NOMO-1 treated with dmso at 0.1 percent for 144 hours (cell line): Measurements from ENCODE around the gene KCNT1.

Source experiments
- DNase-seq: peaks from one replicate; lab custom pipeline; 2025; ENCODE audit not compliant: unreplicated experiment; lab: John Stamatoyannopoulos, UW

KCNT1 gene

DNA sequence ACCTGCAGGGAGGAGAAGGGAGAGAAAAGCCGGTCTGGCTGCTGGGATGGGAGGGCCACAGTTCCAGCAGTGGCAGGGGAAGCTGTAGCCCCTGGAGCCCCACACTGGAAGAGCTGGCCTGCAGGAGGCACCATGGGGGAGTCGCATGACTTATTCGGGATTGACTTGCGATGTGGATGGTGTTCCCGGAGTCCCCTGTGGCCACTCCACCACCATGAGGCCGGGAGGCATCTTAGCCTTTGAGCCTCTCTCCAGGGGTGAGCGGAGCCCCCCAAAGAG is 92.0 kb downstream of the KCNT1 start:
- DNase-seq, result no peak

DNA sequence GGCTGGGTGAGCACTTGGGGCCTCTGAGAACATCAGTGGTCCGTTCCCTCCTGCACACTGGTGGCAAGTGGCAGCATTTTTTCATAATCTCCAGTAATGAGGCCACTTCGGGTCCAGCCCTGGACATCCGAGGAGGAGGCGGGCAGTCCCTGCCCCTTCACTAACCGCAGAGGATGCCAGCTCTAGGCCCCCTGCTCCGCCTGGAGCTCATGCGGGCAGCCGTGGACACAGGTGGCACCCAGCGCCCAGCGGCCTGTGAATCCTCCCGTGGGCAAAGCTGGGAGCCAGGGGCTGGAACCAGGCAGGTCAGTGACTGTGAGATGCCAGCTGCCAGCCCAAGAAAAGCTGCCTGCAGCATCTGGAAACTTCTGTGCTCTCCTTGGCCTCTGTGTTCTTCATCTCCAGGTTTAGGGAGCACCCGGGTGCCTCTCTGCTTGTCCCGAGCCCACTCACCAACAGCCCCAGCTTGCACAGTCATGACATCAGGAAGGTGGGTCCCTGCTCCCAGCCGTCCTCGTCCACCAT is 92.4 kb downstream of the KCNT1 start:
- no peak for DNase-seq

DNA sequence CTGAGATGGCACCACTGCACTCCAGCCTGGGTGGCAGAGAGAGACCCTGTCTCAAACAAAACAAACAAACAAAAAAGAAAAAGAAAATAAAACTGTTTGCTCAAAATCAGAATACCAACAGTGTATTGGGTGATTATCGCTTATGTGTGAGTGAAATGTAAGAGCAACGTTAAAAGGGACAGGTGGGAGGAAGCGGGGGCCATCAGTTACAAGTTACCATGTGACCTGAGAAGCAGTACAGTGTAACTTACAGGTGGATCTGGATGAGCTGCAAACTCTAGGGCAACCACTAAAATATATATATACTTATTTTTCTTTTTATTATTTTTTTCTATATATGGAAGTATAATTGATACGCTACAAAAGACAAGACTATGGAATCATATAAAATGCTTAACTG is 93.4 kb downstream of the KCNT1 start:
- DNase-seq, result no peak

DNA sequence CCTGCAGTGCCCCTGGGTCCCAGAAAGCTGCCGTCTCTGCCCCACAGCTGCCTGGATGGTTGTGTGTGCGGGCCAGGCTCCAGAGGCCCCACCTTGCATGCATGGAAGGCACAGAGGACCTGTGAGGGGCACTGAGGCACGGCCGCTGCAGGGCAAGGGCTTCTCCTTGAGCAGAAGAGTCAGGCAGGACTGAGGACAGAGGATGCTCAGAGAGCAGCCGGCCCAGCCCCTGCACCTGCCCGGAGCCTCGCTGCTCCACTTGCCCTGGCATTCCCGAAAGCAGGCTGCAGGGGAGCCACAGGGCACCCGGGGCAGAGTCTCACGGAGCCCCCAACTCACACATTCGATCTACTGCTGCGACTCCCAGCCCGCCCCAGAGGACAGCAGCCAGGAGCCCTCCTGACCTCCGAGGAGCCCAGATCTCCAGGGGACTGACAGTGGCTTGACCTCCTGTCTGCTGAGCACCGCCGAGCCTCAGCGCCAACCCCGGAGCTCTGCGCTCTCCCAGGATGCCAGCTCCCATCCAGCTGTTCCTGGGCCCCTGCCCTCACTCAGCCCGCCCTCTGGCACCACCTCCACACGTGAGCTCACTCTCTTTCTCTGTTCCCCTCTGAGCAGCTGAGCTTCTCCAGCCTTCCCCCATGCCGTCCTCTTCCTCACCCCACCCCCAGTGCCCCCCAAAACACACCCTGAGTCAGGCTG is 95.0 kb downstream of the KCNT1 start:
- no peak for DNase-seq

DNA sequence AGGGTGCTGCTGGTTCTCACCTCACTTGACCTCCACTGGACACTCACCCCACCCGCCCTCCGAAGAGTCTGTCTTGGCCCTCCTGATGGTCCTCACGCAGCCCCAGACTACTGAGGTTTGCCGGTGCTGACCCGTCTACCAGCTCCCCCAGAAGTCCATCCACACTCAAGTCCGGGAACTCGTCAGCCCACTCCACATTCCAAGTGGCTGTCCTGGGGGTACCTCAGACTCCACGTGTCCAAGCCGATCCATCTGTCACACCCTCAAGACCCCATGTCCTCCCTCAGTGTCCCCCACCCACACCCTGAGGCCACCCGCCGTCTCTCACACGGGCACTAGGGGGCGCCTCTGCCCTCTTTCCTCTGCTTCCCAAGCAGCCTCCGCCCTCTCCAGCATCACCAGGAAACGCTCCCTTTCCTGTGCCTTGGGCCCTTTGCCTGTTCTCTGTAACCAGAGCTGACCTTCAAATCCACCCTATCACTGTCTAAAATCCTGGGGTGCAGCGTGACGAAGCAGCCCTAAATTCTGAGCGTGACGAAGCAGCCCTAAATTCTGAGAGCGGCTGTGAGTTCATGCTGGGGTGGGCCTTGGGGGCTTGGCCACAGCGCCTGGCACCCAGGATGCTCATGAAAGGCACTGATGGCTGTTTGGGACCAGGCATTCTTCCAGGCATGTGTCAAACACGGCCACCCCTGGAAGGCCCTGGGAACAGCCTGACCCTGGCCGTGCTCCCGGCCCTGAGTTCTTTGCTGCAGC is 95.7 kb downstream of the KCNT1 start:
- no peak for DNase-seq

DNA sequence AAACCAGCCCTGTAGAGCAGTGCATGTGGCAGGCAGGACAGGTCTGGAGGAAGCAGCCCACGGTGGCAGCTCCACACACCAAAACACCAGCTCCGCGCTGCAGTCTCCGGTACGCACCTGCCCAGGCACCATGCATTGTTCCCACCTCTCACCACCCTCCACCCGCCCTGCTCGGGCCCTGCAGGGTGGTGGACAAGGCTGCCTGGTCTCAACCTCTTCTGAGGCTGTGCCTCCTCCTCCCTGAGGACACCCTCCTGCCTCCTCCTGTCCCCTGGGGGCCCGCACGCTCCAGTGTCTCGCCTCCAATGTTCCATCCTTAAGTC is 96.2 kb downstream of the KCNT1 start:
- DNase-seq, result no peak

DNA sequence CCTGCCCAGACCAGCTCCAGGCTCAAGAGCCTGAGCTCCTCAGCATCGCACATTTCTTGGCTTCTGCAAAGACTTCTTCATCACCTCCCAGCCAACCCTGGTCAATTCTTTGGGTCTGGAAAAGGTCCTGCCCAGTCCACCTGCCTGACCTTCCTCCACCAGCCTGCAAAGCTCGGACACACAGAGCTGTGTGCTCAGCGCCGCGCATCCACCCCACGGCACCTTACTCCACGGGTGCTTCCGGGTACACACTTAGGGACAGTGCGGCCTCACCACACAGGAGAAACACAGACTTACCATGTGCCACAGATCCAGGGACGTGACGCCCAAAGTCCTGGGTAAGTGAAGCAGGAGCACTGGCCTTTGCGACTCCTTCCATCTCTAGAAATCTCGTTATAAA is 97.3 kb downstream of the KCNT1 start:
- DNase-seq, result no peak

DNA sequence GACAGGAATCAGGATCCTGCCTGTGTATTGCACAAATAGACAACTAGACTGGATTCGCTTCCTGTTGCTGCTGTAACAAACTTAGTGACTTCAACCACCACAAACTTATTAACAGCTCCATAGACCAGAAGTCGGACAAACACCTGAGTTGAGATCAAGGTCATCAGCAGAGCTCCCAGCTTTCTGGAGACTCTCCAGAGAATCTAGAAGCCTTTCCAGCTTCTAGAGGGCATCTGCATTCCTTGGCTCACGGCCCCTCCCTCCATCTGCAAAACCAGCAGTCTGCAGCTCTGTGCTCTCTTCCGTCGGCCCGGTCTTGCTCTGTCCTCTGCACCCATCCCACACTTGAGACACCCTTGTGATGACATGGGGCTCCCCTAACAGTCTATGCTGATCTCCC is 99.1 kb downstream of the KCNT1 start:
- DNase-seq, result no peak

DNA sequence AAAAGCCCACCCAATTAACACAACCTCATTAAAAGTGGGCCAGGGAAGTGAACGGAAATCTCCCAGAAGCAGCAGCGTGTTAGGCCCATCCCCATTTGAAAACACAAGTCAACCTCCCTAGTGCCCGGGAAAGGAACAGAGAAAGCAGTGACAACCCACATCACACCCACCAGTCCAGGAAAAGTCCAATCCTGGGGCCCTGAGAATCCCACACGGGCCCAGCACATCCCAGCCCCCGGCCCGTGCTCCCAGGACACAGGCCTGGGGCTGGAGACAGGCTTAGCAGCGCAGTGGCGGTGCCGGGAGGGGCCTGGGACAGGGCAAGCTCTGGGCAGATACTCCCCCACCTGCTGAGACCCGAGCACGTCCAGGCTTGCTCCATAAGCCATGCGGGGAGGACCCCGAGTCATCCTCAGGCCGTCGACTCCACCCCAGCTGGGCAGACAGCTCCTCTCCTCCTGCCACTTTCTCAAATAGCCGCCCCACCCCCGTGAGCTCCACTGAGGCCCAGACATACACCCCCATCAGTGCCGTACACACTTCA is 101.0 kb downstream of the KCNT1 start:
- no peak for DNase-seq

DNA sequence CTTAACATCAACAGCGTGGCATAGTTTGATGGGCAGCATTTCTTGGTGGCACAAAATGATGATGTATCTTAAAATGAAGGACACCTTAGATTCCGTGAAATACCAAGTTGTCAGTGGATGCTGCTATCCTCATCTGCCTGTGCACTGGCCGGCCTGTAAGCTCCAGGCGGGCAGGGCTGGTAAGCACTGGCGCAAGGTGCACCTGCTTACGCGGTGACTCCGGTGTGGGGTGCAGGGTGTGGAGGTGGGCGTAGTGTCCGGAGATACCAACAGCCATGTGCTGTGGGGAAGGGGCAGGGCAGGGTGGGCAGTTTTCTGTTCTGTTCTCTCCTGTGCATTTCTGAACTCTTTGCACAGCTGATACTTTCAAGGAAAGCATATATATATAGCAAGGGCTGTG is 101.5 kb downstream of the KCNT1 start:
- DNase-seq, result no peak

DNA sequence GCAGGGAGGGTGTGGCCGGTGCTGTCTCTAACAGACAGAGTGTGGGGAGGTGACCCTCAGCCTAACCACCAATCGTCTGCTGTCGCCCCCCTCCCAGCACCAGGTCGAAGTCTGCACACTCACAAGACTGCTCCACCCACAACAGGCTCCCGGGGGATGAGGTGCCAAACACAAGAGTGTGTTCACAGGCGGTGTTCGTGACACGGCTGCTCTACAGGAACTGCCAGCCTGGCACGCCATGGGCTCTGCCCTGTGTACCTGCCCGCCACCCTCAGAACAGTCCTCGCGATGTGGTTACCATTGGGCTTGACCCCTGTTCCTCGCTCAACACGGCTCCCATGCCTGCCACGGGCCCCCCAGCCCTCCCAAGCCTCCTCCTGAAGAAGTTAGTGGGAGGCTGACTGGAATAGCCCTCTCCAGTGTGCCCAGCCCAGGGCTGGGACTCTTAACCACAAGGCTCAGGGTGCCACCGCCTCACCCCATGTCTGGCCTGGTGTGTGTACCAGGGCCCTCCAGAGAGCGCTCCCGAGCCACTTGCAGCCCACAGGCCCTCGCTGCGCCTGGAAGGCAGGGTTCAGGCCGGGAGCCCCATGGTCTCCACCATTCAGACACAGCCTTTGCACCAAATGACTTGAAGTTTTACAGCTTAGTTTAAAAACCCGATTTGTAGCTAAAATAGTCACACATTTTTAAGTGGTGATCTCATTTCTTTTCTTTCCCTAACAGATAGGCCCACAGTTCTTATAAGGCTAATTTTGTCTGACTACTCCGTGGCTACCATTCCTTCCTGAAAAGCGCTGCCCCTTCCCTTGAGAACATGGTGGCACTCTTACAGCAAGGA is 102.8 kb downstream of the KCNT1 start:
- no peak for DNase-seq

DNA sequence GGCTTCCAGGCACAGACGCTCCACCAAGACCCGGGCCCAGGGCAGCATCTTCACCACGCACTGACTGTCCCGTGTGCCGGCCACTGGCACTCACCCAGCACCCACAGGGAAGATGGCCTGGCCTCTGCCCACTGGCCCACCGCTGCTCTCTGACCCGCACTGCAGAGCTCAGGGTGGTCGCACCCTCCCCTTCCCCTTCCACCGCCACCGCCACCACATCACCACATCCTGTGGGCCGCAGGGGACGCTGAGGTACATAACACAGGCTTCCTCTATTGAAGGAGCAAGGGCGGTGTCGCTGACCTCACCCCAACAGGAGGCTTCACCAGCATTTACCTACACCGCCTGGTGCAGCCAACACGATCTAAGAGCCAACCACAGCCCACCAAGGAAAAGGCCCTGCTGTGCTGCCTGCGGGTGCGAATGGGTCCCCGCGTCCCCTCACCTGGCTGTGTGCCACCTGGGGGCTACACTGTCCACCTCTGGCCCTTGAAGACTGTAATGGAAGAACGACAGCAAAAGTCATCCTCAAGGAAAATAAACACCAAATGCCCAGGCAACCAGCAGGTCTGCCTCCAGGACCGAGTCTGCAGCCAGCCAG is 103.5 kb downstream of the KCNT1 start:
- DNase-seq, result no peak

DNA sequence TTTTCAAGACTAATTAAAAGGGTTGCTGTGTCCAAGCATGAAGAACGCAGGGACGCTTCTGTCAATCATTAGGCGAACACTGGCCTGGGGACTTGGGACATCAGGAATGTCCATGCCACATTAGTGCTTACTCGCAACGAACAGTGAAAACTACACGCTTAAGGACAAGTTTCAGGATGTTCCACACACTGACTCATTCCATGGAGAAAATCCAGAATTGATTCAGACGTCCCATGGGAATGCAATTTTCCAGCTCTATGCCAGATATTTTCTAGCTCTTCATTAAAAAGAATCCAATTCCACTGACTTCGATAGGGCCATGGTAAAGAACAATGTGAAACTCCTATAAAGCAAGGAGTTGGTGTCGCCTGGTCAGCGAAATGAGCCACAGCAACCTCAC is 107.2 kb downstream of the KCNT1 start:
- DNase-seq, result no peak

DNA sequence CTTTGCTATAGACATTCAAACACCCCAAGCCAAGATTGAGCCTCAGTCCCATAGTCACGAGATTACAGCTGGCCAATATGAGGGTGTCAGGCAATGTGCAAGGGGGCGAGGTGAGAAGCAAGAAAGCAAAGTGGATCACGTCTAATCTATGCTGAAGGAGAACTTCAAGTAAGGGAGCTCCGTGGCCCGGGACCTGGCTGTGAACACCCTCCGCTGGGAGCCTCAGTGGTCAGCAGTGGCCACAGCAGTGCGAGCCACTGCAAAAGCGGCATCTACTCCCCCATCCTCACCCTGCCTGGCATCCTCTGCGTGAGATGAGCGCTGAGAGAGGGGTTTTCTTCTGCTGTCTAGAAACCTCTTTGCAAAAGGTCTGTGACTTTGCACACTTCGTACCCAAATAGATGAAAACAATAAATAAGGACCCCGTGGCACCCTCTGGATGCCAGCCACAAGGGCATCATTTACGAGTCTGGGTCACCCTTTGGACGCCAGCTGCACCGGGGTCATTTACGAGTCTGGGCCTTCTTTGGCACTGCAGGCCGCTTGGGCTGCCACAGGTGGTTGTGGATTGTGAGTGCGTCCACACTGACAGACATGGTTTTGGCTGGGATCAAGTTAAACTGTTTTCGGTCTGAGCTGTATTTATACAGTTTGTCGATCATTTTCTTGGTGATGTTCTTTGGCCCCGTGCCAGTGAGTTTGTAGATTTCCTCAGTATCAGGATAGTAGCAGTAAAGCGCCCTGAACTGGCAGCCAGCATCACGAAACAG is 109.0 kb downstream of the KCNT1 start:
- DNase-seq, result no peak

DNA sequence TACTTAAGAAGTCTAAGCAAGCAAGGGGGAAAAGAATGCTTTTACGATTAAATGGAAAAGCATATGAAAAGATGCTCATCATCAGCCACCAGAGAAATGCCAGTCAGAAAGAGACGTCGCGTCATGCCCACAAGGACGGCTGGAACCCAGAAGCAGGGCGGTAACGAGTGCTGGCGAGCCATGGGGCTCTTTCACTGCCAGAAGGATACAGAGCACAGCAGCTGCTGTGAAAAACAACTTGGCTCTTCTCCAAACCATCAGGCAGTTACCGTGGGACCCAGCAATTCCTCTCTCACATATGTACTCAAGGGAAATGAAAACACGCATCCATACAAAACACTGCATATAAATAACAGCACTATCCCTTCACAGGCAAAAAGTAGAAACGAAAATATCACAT is 109.8 kb downstream of the KCNT1 start:
- no peak for DNase-seq

DNA sequence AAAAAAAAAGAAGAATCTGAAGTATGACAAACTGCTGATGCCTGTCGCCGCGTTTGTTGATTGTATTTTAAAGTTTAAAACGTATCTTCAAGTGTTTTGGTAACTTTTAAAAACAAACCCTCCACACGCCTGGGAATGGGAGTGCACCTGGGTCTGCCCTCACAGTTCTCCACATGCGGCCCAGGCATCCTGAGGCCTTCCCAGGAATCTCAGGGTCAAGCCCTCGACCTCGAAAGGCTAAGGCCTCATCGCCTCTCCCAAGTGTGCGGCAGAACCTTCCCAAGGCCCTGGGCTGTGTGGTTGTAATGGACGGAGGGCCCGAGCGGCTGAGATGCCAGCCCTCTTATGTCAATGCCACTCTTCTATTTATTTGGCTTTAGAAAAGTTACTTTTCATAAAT is 111.0 kb downstream of the KCNT1 start:
- DNase-seq, result no peak

DNA sequence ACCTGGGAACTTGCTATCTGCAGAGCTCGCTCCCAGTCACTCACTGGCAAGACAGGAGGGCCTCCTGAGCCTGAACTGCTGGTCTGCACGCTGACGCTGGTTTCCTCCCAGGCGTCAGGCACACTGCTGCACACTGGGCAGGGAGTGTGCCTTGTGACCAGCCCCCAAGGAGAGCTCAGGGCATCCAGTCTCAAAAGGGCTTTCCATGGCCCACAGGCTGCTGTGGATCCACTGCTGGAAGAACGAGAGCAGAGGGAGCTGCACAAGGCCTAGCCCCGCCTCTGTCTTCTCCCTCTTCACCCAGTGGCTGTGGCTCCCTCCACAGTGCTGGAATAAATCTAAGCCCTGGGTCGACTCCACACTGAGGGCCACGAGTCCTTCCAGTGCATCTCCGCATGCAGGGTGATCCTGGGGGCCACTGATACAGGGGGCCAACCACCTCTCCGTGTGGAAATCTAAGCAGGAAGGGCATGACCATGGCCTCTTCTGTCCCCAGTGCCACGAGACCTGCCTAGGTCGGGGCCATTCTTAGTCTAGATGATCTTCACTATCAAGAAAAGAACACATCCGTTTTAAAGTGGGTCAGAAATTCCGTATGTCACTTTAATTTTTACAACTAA is 111.8 kb downstream of the KCNT1 start:
- DNase-seq, result no peak

DNA sequence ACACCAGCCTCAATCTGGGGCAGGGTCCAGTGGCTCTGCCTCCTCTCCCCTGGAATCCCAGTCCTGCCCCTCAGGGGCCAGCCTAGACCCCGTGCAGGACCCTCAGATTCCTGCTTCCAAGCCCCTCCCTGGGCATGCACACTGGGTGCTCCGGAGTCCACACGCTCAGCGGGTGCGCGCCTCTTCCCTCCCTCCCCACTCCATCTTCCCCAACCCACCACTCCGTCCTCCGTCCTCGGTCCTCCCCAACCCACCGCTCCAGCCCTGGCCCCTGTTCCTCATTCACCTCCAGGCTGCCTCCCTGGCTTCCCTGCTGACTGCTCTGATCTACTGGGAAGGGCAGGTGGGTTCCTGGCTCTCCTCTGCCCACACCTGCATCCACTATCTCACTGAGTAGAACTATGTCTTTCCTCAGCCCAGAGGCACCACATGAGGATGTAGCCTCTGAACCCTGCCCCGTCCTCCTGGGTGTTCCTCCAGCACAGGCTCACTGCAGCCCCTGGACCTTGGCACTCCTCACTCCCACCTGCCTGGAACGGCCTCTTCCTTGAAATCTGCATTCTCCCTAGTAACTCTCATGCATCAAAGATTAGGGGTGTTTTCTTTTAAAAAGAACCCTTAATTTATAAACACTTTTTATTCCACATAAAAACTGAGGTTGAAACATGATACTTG is 112.6 kb downstream of the KCNT1 start:
- DNase-seq, result no peak

DNA sequence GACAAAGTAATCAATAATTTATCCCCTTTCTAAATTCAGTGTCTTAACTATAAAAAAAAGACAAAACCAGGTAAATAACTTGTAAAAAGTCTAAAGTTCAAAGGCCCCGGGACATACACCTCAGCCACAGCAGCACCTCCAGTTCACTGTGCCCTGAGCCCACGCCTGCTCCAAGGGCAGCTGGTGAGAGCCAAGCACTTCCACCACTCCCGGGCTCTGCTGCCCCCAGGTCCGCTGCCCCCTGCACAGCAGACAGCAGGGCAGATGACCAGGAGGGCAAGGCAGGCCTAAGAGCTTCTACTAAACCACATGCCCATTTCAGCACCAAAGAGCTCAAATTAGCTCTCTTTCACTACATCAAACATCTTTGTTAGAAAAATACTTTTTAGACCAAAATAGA is 113.4 kb downstream of the KCNT1 start:
- no peak for DNase-seq
